Prostate gland (tissue), 2 donors: Measurements from ENCODE around the gene HIVEP3. TPM values are rescaled to one million over a fixed set of nuclear protein-coding genes. Genes with fewer than 3 reads are reported as not detected.

Source experiments
- DNase-seq: peaks from one replicate; pipeline ENCODE4 v3.0.0-alpha.2; 2019; ENCODE audit warnings: low spot score
- H3K27ac ChIP-seq, 2 donors: fragments of 200-600 bp; sonication (generic); 2 replicates each; pipeline ENCODE4 v1.5.1; 2017 to 2019
- H3K27me3 ChIP-seq: fragments of 200-600 bp; sonication (generic); replicated peaks from 2 replicates; pipeline ENCODE4 v1.5.1; 2019; ENCODE audit not compliant: insufficient read depth
- H3K36me3 ChIP-seq, 2 donors: fragments of 200-600 bp; sonication (generic); 1 replicate in 1 of 2; 2 replicates in 1 of 2; pipeline versions ENCODE4 v1.5.1 to v1.8.1; 2017 to 2019
- H3K4me1 ChIP-seq: fragments of 200-600 bp; sonication (generic); replicated peaks from 2 replicates; pipeline ENCODE4 v1.5.1; 2019
- H3K4me3 ChIP-seq, 2 donors: fragments of 200-600 bp; sonication (generic); 2 replicates each; pipeline ENCODE4 v1.5.1; 2017 to 2019
- H3K9me3 ChIP-seq: fragments of 200-600 bp; sonication (generic); 2 replicates; pipeline ENCODE4 v1.5.1; 2017
- POLR2A ChIP-seq: fragments of 450-650 bp; IDR thresholded peaks from one replicate; pipeline ENCODE4 v1.6.1; 2016; ENCODE audit warnings: antibody characterized with exemption, mild to moderate bottlenecking
- POLR2AphosphoS5 ChIP-seq: sonication (generic); formaldehyde crosslinking; IDR thresholded peaks from one replicate; pipeline ENCODE4 v1.6.1; 2017; ENCODE audit warnings: antibody characterized with exemption
- WGBS: methylation state at CpG from one replicate; pipeline ENCODE4 v1.1.5; 2018; 5-methylcytosine and 5-hydroxymethylcytosine counted together
- intact Hi-C: fragments of 100-400 bp; cut with DNase I; formaldehyde crosslinking; loops from one replicate; pipeline ENCODE4 v1.14.2; 2022
- total RNA-seq, 2 donors: library from RNA; depleted of rRNA; stranded (reverse); fragments of >200 nt; gene quantifications; one replicate each; pipeline ENCODE4 v1.1.0, GENCODE V29; 2016
- TF ChIP-seq, protein P1 (sequence below), 4 experiments: fragments of 200-600 bp in 2 of 4; fragments of 450-650 bp in 2 of 4; sonication (generic) in 2 of 4; IDR thresholded peaks; 1 replicate in 3 of 4; 2 replicates in 1 of 4; pipeline ENCODE4 v1.5.1; 2016 to 2019; ENCODE audit warnings: antibody characterized with exemption in 4 of 4, mild to moderate bottlenecking in 2 of 4, moderate library complexity in 2 of 4

HIVEP3 gene
- total RNA-seq, 2 donors from 2014 or later: 9.3 to 11.2 TPM

DNA sequence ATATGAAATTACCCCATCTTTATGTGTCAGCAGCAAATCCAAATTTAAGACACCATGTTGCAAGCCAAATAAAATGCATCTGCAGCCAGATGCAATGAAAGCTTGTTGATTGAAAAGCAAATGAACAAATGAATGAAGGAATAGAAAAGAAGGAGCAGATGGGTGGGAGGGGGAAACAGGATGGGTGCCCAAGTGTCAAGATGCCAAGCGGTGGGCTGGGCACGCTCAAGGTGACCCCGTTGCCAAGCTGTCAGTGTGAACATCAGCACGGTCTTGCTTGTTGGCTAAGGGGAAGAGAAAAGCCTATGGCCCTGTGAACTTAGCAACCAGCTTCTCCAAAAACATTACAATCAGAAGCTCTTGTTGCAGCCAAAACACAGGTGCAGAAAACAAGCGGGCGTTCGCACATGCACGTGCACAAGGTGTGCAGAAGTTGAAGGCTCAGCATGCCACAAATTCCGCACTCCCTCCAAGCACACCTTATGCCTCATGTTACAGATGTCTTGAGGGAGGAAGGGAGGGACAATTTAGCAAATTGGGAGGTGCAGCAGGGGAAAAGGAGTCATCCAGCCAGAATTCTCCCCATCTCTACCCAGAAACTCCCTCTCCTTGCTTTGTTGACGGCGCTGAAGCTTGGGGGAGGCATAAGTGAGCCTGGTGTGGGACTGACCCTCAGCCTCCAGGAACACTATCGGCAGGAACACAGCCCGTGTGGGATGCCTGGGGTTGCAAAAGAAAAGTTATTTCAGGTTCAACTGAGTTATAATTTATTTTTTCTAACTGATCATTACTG lies 62.4 kb downstream of the HIVEP3 start:
- no peaks in the 10 kb centered on the region for H3K36me3 ChIP-seq

DNA sequence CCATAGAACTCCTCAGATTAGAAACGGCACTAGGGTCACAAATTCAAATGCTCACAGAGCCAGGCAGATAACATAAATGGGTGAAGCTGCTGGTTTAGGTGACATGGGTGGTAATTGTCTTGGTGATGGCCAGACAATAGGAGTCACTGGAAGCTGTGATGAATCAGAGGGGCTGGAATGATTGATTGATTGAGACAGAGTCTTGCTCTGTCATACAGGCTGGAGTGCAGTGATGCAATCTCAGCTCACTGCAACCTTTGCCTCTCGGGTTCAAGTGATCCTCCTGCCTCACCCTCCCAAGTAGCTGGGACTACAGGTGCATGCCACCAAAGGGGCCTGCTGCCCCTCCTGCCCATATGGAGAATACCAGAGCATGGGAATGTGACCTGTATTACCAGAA lies 63.0 kb downstream of the HIVEP3 start:
- Histone ChIP-seq H3K36me3 (no peaks in the 10 kb centered on the region), H3K4me1 (peaks cover 5% of the 10 kb centered on the region), H3K4me3 (no peak overlapping the region), H3K27ac (no peak overlapping the region), H3K27me3 (no peaks in the 10 kb centered on the region), H3K9me3 (no peaks in the 10 kb centered on the region)
- DNase-seq: no peak
- intact Hi-C loops: no loop called here
- 92% methylated on average over 2 of the region's 2 CpGs for WGBS
- TF ChIP-seq POLR2A (no peak), POLR2AphosphoS5 (no peak)
- TF ChIP-seq, protein P1, sequence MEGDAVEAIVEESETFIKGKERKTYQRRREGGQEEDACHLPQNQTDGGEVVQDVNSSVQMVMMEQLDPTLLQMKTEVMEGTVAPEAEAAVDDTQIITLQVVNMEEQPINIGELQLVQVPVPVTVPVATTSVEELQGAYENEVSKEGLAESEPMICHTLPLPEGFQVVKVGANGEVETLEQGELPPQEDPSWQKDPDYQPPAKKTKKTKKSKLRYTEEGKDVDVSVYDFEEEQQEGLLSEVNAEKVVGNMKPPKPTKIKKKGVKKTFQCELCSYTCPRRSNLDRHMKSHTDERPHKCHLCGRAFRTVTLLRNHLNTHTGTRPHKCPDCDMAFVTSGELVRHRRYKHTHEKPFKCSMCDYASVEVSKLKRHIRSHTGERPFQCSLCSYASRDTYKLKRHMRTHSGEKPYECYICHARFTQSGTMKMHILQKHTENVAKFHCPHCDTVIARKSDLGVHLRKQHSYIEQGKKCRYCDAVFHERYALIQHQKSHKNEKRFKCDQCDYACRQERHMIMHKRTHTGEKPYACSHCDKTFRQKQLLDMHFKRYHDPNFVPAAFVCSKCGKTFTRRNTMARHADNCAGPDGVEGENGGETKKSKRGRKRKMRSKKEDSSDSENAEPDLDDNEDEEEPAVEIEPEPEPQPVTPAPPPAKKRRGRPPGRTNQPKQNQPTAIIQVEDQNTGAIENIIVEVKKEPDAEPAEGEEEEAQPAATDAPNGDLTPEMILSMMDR (IDR thresholded peaks at IDR 0.05): no peak

More for the DNA sequence above, 62.4 kb downstream of the HIVEP3 start:
- Histone ChIP-seq H3K4me3 (no peak overlapping the region), H3K27ac (no peak overlapping the region), H3K4me1 (peaks cover 10% of the 10 kb centered on the region), H3K9me3 (no peaks in the 10 kb centered on the region), H3K27me3 (no peaks in the 10 kb centered on the region)
- TF ChIP-seq, protein P1 (IDR thresholded peaks at IDR 0.05): no peak
- TF ChIP-seq POLR2A: no peak
- TF ChIP-seq POLR2AphosphoS5: no peak
- no peak for DNase-seq
- WGBS: 59% methylated on average over 13 of the region's 13 CpGs
- intact Hi-C loops: no loop called here

DNA sequence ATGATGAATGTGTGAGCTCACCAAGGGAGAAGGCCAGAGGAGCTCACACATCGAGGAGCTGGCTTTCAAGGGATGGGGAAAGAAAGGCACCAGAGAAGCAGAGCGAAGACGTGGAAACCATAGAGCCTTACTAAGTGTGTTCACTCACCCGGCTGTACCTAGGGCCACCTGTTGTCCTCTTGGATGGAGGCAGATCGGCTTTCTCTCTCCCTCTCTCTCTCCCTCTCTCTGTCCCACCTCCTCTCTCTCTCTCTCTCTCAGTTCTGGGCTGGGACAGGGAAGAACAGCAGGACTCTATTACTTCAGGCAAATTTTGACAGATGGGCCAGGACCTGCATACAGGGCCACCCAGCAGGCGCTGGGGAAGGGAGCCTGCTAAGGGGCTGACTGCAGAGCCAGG lies 64.8 kb downstream of the HIVEP3 start:
- no peaks in the 10 kb centered on the region for H3K27me3 ChIP-seq
- TF ChIP-seq, protein P1 (IDR thresholded peaks at IDR 0.05): no peak
- TF ChIP-seq POLR2A (no peak), POLR2AphosphoS5 (no peak)
- no peak overlapping the region for H3K4me3 ChIP-seq
- 90% methylated on average over 6 of the region's 6 CpGs for WGBS
- no peaks in the 10 kb centered on the region for H3K36me3 ChIP-seq
- H3K9me3 ChIP-seq: no peaks in the 10 kb centered on the region
- H3K4me1 ChIP-seq: no peaks in the 10 kb centered on the region
- intact Hi-C loops: no loop called here
- no peak overlapping the region for H3K27ac ChIP-seq
- no peak for DNase-seq

DNA sequence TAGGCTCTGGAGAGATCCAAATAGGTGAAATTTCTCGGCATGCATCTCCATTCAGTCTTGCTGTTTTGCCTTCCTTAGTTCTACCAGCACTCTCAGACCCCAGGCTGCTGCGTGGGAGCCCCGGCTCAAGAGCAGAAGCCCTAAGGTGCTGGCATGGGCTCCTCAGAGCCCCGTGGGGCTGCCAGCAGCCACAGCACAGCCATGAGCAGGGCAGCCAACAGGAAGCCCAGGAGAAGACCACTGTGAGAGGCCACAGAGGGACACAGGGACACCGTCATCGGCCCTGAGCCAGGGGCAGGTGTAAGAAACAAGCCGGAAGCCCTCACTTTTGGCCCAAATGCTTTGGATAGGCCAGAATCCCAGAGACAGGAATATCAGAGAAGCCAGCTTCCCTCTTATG lies 66.6 kb downstream of the HIVEP3 start:
- no peaks in the 10 kb centered on the region for H3K27me3 ChIP-seq
- no peaks in the 10 kb centered on the region for H3K9me3 ChIP-seq
- TF ChIP-seq POLR2A (no peak), POLR2AphosphoS5 (no peak)
- TF ChIP-seq, protein P1 (IDR thresholded peaks at IDR 0.05): no peak
- H3K27ac ChIP-seq: no peak overlapping the region
- no peaks in the 10 kb centered on the region for H3K36me3 ChIP-seq
- WGBS: 91% methylated on average over 7 of the region's 7 CpGs
- DNase-seq: no peak
- no peak overlapping the region for H3K4me3 ChIP-seq
- H3K4me1 ChIP-seq: no peaks in the 10 kb centered on the region
- intact Hi-C loops: no loop called here

DNA sequence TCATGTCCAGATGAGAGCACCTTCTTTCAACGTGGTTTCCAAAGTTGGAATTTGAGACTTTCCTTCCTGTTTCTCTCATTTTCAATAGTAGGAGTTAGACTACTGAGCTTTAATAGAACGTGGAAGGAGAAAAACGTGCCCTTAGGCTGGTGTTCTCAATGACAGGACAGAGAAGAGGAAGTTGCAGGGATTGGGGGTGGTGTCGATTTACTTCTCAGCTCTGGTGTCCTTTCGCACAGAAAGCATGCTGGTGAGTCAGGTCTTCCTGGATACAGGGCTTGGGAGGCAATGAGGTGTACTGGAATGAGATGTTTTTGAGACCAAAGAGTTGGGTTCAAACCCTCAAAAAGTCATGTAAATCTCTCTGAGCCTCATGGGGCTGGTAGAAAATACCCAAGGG lies 67.1 kb downstream of the HIVEP3 start:
- Histone ChIP-seq H3K36me3 (no peaks in the 10 kb centered on the region), H3K27ac (no peak overlapping the region), H3K9me3 (no peaks in the 10 kb centered on the region), H3K4me3 (no peak overlapping the region), H3K27me3 (no peaks in the 10 kb centered on the region), H3K4me1 (no peaks in the 10 kb centered on the region)
- DNase-seq: no peak
- WGBS: 60% methylated on average over 5 of the region's 5 CpGs
- TF ChIP-seq, protein P1 (IDR thresholded peaks at IDR 0.05): no peak
- TF ChIP-seq POLR2AphosphoS5 (no peak), POLR2A (no peak)
- intact Hi-C loops: no loop called here
